Neural cell (in vitro differentiated cells): ENCODE measurements around the gene LAMC2. TPM values are rescaled to one million over a fixed set of nuclear protein-coding genes. Genes with fewer than 3 reads are reported as not detected.

Experiments
- H2AFZ ChIP-seq: fragments of 200-600, 300-800 bp; sonication (generic), shearing (Covaris generic); 2 replicates; pipeline ENCODE4 v1.6.0; 2014; ENCODE audit warnings: low read depth, mild to moderate bottlenecking, antibody characterized with exemption, low read length, moderate library complexity
- H3F3A ChIP-seq: fragments of 200-600 bp; shearing (Covaris generic); 2 replicates; pipeline ENCODE4 v1.6.1; 2016; ENCODE audit warnings: mild to moderate bottlenecking, moderate library complexity, mixed read lengths, antibody characterized with exemption, low read length; ENCODE audit not compliant: insufficient read depth, poor library complexity, severe bottlenecking
- H3K27ac ChIP-seq: fragments of 200-600, 300-800 bp; sonication (generic), shearing (Covaris generic); 2 replicates; pipeline ENCODE4 v1.5.1; 2014; ENCODE audit warnings: mild to moderate bottlenecking, low read length, moderate library complexity
- H3K27me3 ChIP-seq: fragments of 300-800, 200-600 bp; sonication (generic), shearing (Covaris generic); 2 replicates; pipeline ENCODE4 v1.6.0; 2014; ENCODE audit warnings: mild to moderate bottlenecking, low read depth, low read length, moderate library complexity; ENCODE audit not compliant: insufficient read depth
- H3K36me3 ChIP-seq: fragments of 300-800, 200-600 bp; sonication (generic), shearing (Covaris generic); 2 replicates; pipeline ENCODE4 v1.5.1; 2014; ENCODE audit warnings: mild to moderate bottlenecking, antibody characterized with exemption, low read length, moderate library complexity; ENCODE audit not compliant: insufficient read depth
- H3K4me2 ChIP-seq: fragments of 300-800, 200-600 bp; sonication (generic), shearing (Covaris generic); 2 replicates; pipeline ENCODE4 v1.6.0; 2014; ENCODE audit warnings: mild to moderate bottlenecking, low read length
- H3K4me3 ChIP-seq: fragments of 300-800, 200-600 bp; sonication (generic), shearing (Covaris generic); 2 replicates; pipeline ENCODE4 v1.5.1; 2014; ENCODE audit warnings: mild to moderate bottlenecking, low read length, moderate library complexity
- H3K79me2 ChIP-seq: fragments of 200-600 bp; shearing (Covaris generic); replicated peaks from 2 replicates; pipeline ENCODE4 v1.6.0; 2014; ENCODE audit warnings: mild to moderate bottlenecking, low read length, moderate library complexity; ENCODE audit not compliant: insufficient read depth
- H3K9ac ChIP-seq: fragments of 300-800, 200-600 bp; sonication (generic), shearing (Covaris generic); 2 replicates; pipeline ENCODE4 v1.6.1; 2016; ENCODE audit warnings: mild to moderate bottlenecking, low read length, mixed read lengths
- H3K9me2 ChIP-seq: fragments of 200-600 bp; shearing (Covaris generic); 2 replicates; pipeline ENCODE4 v1.6.1; 2016; ENCODE audit warnings: mild to moderate bottlenecking, low read length, mixed read lengths; ENCODE audit not compliant: insufficient read depth
- H3K9me3 ChIP-seq: fragments of 200-600, 300-800 bp; sonication (generic), shearing (Covaris generic); 2 replicates; pipeline ENCODE4 v1.6.1; 2016; ENCODE audit warnings: mild to moderate bottlenecking, mixed run types, low read length, moderate library complexity, mixed read lengths
- H4K20me1 ChIP-seq: fragments of 200-600 bp; shearing (Covaris generic); 2 replicates; pipeline ENCODE4 v1.6.1; 2016; ENCODE audit warnings: mild to moderate bottlenecking, mixed run types; ENCODE audit not compliant: insufficient read depth
- EP300 ChIP-seq: fragments of 450-650 bp; conservative IDR thresholded peaks from 2 replicates; pipeline ENCODE4 v1.6.1; 2014; ENCODE audit warnings: antibody characterized with exemption, mild to moderate bottlenecking, moderate library complexity; ENCODE audit not compliant: poor library complexity, severe bottlenecking
- EZH2 ChIP-seq: fragments of 200-600, 300-800 bp; shearing (Covaris generic), sonication (generic); IDR thresholded peaks from 2 replicates; pipeline ENCODE4 v1.6.1; 2014; ENCODE audit warnings: antibody characterized with exemption, low read length, borderline replicate concordance, mild to moderate bottlenecking; ENCODE audit not compliant: insufficient read depth, poor library complexity, severe bottlenecking
- MXI1 ChIP-seq: fragments of 450-650 bp; conservative IDR thresholded peaks from 2 replicates; pipeline ENCODE4 v1.6.1; 2014; ENCODE audit warnings: antibody characterized with exemption, mild to moderate bottlenecking; ENCODE audit not compliant: poor library complexity, severe bottlenecking
- POLR2AphosphoS5 ChIP-seq: IDR thresholded peaks from 2 replicates; pipeline ENCODE4 v1.6.1; 2012
- RAD21 ChIP-seq: fragments of 450-650 bp; conservative IDR thresholded peaks from 2 replicates; pipeline ENCODE4 v1.6.1; 2014; ENCODE audit warnings: antibody characterized with exemption, mild to moderate bottlenecking, moderate library complexity
- SMC3 ChIP-seq: fragments of 450-650 bp; conservative IDR thresholded peaks from 2 replicates; pipeline ENCODE4 v1.6.1; 2014; ENCODE audit warnings: antibody characterized with exemption, mild to moderate bottlenecking, moderate library complexity; ENCODE audit not compliant: poor library complexity
- TAF1 ChIP-seq: IDR thresholded peaks from 2 replicates; pipeline ENCODE4 v1.6.1; 2012; ENCODE audit warnings: low read depth
- polyA plus RNA-seq: library from polyadenylated mRNA; depleted of rRNA; stranded (reverse); fragments of >200 nt; gene quantifications from 2 replicates; pipeline ENCODE4 v1.2.3, GENCODE V29; 2014
- TF ChIP-seq, protein P1 (sequence below): IDR thresholded peaks from 2 replicates; pipeline ENCODE4 v1.6.1; 2012; ENCODE audit warnings: borderline replicate concordance
- TF ChIP-seq, protein P2 (sequence below): fragments of 450-650 bp; IDR thresholded peaks from 2 replicates; pipeline ENCODE4 v1.5.1; 2014; ENCODE audit warnings: antibody characterized with exemption, mild to moderate bottlenecking, moderate library complexity; ENCODE audit not compliant: poor library complexity, severe bottlenecking

Gene LAMC2
- polyA plus RNA-seq, 1 donor from 2014 or later: 0.67 TPM

DNA sequence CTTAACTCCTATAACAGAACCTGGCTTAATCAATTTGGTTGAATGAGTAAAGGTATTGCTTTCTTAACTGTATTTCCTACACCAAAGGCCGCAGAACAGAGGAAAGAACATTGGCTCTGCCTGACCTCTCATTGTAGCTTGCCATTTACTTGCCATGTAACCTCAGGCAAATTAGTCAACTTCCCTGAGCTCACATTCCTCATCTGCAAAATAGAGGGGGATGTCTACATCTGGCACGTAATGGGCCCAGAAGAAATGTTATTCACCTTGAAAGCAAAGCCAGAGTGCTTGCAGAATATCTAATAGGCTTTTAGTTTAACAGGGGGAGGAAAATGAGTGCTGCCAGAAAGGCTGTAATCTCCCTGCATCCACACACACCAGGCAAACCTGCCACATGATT is 44.3 kb downstream of the LAMC2 start:
- H3K36me3 ChIP-seq: no peaks in the 10 kb centered on the region
- H3K79me2 ChIP-seq: no peaks in the 10 kb centered on the region
- no peak overlapping the region for H3K4me3 ChIP-seq
- H3K9me3 ChIP-seq: no peaks in the 10 kb centered on the region
- H3K4me2 ChIP-seq: no peak overlapping the region
- no peaks in the 10 kb centered on the region for H3F3A ChIP-seq
- TF ChIP-seq EZH2 (no peak), TAF1 (no peak), MXI1 (no peak), EP300 (no peak), POLR2AphosphoS5 (no peak), RAD21 (no peak), SMC3 (no peak)
- TF ChIP-seq, protein P1, sequence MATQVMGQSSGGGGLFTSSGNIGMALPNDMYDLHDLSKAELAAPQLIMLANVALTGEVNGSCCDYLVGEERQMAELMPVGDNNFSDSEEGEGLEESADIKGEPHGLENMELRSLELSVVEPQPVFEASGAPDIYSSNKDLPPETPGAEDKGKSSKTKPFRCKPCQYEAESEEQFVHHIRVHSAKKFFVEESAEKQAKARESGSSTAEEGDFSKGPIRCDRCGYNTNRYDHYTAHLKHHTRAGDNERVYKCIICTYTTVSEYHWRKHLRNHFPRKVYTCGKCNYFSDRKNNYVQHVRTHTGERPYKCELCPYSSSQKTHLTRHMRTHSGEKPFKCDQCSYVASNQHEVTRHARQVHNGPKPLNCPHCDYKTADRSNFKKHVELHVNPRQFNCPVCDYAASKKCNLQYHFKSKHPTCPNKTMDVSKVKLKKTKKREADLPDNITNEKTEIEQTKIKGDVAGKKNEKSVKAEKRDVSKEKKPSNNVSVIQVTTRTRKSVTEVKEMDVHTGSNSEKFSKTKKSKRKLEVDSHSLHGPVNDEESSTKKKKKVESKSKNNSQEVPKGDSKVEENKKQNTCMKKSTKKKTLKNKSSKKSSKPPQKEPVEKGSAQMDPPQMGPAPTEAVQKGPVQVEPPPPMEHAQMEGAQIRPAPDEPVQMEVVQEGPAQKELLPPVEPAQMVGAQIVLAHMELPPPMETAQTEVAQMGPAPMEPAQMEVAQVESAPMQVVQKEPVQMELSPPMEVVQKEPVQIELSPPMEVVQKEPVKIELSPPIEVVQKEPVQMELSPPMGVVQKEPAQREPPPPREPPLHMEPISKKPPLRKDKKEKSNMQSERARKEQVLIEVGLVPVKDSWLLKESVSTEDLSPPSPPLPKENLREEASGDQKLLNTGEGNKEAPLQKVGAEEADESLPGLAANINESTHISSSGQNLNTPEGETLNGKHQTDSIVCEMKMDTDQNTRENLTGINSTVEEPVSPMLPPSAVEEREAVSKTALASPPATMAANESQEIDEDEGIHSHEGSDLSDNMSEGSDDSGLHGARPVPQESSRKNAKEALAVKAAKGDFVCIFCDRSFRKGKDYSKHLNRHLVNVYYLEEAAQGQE: no peak
- TF ChIP-seq, protein P2, sequence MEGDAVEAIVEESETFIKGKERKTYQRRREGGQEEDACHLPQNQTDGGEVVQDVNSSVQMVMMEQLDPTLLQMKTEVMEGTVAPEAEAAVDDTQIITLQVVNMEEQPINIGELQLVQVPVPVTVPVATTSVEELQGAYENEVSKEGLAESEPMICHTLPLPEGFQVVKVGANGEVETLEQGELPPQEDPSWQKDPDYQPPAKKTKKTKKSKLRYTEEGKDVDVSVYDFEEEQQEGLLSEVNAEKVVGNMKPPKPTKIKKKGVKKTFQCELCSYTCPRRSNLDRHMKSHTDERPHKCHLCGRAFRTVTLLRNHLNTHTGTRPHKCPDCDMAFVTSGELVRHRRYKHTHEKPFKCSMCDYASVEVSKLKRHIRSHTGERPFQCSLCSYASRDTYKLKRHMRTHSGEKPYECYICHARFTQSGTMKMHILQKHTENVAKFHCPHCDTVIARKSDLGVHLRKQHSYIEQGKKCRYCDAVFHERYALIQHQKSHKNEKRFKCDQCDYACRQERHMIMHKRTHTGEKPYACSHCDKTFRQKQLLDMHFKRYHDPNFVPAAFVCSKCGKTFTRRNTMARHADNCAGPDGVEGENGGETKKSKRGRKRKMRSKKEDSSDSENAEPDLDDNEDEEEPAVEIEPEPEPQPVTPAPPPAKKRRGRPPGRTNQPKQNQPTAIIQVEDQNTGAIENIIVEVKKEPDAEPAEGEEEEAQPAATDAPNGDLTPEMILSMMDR: no peak
- H3K9me2 ChIP-seq: no peaks in the 10 kb centered on the region
- no peak overlapping the region for H2AFZ ChIP-seq
- no peak overlapping the region for H3K9ac ChIP-seq
- no peaks in the 10 kb centered on the region for H4K20me1 ChIP-seq
- no peaks in the 10 kb centered on the region for H3K27me3 ChIP-seq
- H3K27ac ChIP-seq: no peak overlapping the region

DNA sequence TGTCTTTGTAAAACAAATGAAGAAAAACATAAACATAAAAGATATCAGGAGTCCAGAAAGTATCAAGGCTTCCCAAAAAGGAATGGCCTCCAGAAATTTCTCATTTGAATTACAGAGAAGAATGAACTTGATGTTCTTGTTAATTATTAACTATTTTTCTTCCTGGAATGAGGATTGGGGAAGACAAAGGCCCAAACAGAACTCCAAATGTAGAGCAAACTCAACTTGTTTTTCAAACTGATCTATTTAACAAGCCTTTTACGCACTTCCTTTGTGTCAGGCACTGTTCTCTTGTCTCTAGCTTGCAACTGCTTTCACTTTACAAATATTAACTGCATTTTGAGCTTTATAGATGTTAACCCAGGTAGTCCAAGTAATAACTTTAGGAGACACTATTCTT is 45.5 kb downstream of the LAMC2 start:
- no peaks in the 10 kb centered on the region for H3K9me3 ChIP-seq
- TF ChIP-seq RAD21: no peak
- TF ChIP-seq MXI1: no peak
- TF ChIP-seq, protein P2: no peak
- no peak for TF ChIP-seq EZH2
- TF ChIP-seq, protein P1: no peak
- TF ChIP-seq POLR2AphosphoS5: no peak
- TF ChIP-seq SMC3: no peak
- TF ChIP-seq TAF1: no peak
- TF ChIP-seq EP300: no peak
- no peak overlapping the region for H2AFZ ChIP-seq
- H3K4me2 ChIP-seq: no peak overlapping the region
- H3K9me2 ChIP-seq: no peaks in the 10 kb centered on the region
- no peak overlapping the region for H3K9ac ChIP-seq
- H3K27ac ChIP-seq: no peak overlapping the region
- no peak overlapping the region for H3K4me3 ChIP-seq
- no peaks in the 10 kb centered on the region for H3F3A ChIP-seq
- no peaks in the 10 kb centered on the region for H3K36me3 ChIP-seq
- no peaks in the 10 kb centered on the region for H4K20me1 ChIP-seq
- H3K79me2 ChIP-seq: no peaks in the 10 kb centered on the region
- no peaks in the 10 kb centered on the region for H3K27me3 ChIP-seq
